GM12874 (cell line): ENCODE data around the gene TBC1D3I.
"Not testable (repeated sequence)": the region's sequence is repeated elsewhere in the genome, so short reads cannot be mapped to it uniquely, and the experiment has no call there.

ENCODE experiments used
- CTCF ChIP-seq: IDR thresholded peaks from 2 replicates; pipeline ENCODE4 v1.5.1; 2011; ENCODE audit warnings: low read depth, mild to moderate bottlenecking, control low read depth, low read length, moderate library complexity; ENCODE audit not compliant: insufficient read depth

Gene TBC1D3I

GRCh38 chr17:36264470-36264869, at the start of gene TBC1D3I:
TSS of gene TBC1D3I (minus strand) at chr17:36264570. CDS start at chr17:36262985, 1,585 bp downstream.
- not testable (repeated sequence) for TF ChIP-seq CTCF

- 0 out of 2 replicates have a peak, but pooled peaks have one; percentile 1 for TF ChIP-seq CTCF
Observed at GRCh38 chr17:36229644-36230043, 34.7 kb downstream of the TBC1D3I start.

GRCh38 chr17:36214918-36215317, 49.5 kb downstream of the TBC1D3I start:
- no peak for TF ChIP-seq CTCF

- no peak for TF ChIP-seq CTCF
Observed at GRCh38 chr17:36213695-36214094, 50.7 kb downstream of the TBC1D3I start.

GRCh38 chr17:36212966-36213365, 51.4 kb downstream of the TBC1D3I start:
- no peak for TF ChIP-seq CTCF

- no peak for TF ChIP-seq CTCF
Observed at GRCh38 chr17:36212272-36212605, 52.1 kb downstream of the TBC1D3I start.

GRCh38 chr17:36210439-36211211, 53.7 kb downstream of the TBC1D3I start, which contains the start of gene CCL4L2:
TSS of gene CCL4L2 (plus strand) at chr17:36211063.
- not testable (repeated sequence) for TF ChIP-seq CTCF

- no peak for TF ChIP-seq CTCF
Observed at GRCh38 chr17:36209575-36209974, 54.8 kb downstream of the TBC1D3I start.
